BE2C (cell line): ENCODE measurements around the gene LPAR6.

Experiments
- DNase-seq: peaks from one replicate; pipeline ENCODE4 v3.0.0-alpha.2; 2020
- H3K27me3 ChIP-seq: fragments of 250-450 bp; sonication (Bioruptor Pico); 2 replicates; pipeline ENCODE4 v1.5.1; 2020; ENCODE audit warnings: mild to moderate bottlenecking
- H3K36me3 ChIP-seq: fragments of 250-450 bp; sonication (Bioruptor Pico); 2 replicates; pipeline ENCODE4 v1.5.1; 2020; ENCODE audit warnings: mild to moderate bottlenecking
- H3K4me1 ChIP-seq: fragments of 250-450 bp; sonication (Bioruptor Pico); 2 replicates; pipeline ENCODE4 v1.5.1; 2020
- H3K4me3 ChIP-seq: 2 replicates; pipeline ENCODE4 v1.5.1; 2011; ENCODE audit warnings: low read depth, low read length
- H3K9me3 ChIP-seq: fragments of 250-450 bp; sonication (Bioruptor Pico); 2 replicates; pipeline ENCODE4 v1.5.1; 2020
- TF ChIP-seq, protein P1 (sequence below): IDR thresholded peaks from 2 replicates; pipeline ENCODE4 v1.5.1; 2012; ENCODE audit warnings: mild to moderate bottlenecking, low read depth, low read length

LPAR6 gene

DNA sequence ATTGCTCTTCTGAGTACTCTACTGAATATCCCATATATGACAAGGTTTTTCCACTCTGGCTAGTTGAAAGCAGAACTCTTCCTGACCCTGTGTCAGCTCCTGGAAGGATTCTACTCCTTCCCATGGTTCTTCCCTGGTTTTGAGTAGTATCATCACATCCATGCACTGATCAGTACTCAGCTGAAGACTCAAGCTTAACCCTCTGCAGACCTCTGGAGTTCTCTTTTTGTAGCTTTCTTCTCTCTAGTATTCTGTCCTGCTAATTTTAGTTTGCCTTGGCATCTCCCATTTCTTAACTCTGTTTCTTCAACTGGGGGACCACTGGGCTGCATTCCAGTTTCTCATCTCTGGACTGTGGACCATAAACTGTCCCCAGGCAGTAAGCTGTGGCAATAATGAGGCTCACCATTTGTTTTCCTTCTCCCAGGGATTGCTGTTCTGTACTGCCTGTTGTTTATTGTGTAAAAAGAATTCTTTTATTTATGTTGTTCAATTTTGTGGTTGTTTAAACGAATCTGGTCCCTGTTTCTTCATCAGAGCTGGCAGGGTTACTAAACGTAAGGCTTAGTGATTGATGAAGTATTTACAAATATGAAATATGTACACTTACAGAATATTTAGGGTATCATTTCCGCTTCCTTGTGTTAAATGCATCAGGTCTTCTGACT is 19.7 kb downstream of the LPAR6 start:
- no peaks in the 10 kb centered on the region for H3K9me3 ChIP-seq
- H3K4me1 ChIP-seq, result no peaks in the 10 kb centered on the region
- no peaks in the 10 kb centered on the region for H3K27me3 ChIP-seq
- no peak for DNase-seq
- peaks cover 12% of the 10 kb centered on the region for H3K36me3 ChIP-seq
- TF ChIP-seq, protein P1, sequence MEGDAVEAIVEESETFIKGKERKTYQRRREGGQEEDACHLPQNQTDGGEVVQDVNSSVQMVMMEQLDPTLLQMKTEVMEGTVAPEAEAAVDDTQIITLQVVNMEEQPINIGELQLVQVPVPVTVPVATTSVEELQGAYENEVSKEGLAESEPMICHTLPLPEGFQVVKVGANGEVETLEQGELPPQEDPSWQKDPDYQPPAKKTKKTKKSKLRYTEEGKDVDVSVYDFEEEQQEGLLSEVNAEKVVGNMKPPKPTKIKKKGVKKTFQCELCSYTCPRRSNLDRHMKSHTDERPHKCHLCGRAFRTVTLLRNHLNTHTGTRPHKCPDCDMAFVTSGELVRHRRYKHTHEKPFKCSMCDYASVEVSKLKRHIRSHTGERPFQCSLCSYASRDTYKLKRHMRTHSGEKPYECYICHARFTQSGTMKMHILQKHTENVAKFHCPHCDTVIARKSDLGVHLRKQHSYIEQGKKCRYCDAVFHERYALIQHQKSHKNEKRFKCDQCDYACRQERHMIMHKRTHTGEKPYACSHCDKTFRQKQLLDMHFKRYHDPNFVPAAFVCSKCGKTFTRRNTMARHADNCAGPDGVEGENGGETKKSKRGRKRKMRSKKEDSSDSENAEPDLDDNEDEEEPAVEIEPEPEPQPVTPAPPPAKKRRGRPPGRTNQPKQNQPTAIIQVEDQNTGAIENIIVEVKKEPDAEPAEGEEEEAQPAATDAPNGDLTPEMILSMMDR, result no peak
- H3K4me3 ChIP-seq, result no peak overlapping the region

DNA sequence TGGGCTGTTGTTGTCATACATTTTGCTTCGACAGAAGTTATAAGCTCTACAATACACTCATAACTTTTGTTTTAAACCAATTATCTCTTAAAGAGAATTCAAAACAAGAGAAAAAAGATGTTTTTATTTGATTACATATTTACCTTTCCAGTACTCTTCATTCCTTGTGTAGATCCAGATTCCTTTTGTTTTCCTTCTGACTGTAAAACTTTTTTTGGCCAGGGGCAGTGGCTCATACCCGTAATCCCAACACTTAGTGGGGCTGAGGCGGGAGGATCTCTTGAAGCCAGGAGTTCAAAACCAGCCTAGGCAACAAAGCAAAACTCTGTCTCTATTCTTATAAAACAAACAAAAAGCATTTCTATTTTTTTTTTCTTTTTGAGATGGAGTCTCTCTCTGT is 21.7 kb downstream of the LPAR6 start:
- Histone ChIP-seq H3K4me3 (no peak overlapping the region), H3K27me3 (no peaks in the 10 kb centered on the region), H3K36me3 (peaks cover 12% of the 10 kb centered on the region), H3K9me3 (no peaks in the 10 kb centered on the region), H3K4me1 (no peaks in the 10 kb centered on the region)
- TF ChIP-seq, protein P1, result no peak
- no peak for DNase-seq

DNA sequence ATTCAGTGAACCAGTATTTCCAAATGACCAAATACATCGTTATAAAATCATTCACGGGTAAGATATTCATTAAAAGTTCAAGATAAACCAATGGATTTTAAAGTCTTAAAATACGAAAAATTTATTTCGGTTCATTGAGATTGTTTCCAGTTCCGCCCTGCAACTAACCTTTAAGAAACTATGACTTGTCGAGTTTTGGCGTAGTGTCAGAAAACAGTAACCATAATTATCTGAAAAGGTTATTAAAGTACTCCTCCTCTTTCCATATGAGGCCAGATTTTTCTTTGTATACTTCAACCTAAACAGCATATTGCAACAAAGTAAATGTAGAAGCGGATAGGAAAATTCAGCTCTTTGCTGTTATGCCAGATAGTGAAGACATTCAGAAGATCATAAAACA is 26.1 kb downstream of the LPAR6 start:
- H3K4me3 ChIP-seq, result no peak overlapping the region
- no peak for DNase-seq
- no peaks in the 10 kb centered on the region for H3K27me3 ChIP-seq
- no peaks in the 10 kb centered on the region for H3K4me1 ChIP-seq
- no peaks in the 10 kb centered on the region for H3K9me3 ChIP-seq
- no peaks in the 10 kb centered on the region; the same call in none of the 2 replicates for H3K36me3 ChIP-seq
- TF ChIP-seq, protein P1, result no peak

DNA sequence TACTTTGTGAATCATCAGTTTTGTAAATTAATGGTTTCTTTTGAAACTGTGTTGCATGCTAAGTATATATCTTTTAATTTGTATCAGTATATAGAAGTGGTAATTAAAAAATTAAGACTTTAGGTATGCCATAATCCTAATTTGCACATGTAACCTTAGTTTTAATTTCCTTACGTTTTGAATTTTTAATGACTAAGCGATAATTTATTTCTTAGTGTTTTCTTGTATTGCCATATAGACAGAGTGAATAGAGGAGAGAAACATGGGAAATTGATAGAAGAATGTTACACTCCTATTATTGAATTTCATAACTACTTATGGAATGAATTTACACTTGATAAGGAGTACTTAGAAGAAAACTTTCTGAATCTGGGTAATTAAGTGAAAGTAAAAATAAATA is 29.5 kb downstream of the LPAR6 start:
- H3K36me3 ChIP-seq, result peaks cover 18% of the 10 kb centered on the region
- no peak for DNase-seq
- no peak overlapping the region for H3K4me3 ChIP-seq
- no peaks in the 10 kb centered on the region for H3K27me3 ChIP-seq
- H3K9me3 ChIP-seq, result no peaks in the 10 kb centered on the region
- TF ChIP-seq, protein P1, result no peak
- no peaks in the 10 kb centered on the region for H3K4me1 ChIP-seq

DNA sequence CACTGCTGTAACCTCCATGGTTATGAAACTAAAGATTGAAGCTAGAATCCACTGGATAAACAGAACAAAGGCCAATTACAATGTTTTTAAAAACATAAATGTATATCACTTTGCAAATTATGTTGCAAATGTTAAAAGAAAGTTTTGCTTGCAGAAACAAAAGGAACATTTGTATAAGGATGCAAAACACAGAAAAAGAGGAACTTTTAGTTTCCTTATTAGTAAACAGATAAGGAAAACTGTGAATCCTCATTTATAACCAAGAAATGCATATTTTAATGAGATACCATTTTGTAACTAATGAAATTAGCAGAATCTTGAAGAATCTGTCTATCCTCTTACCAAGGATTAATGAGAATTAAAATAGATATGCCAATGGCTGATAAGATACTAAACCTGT is 32.3 kb downstream of the LPAR6 start:
- Histone ChIP-seq H3K4me1 (no peaks in the 10 kb centered on the region), H3K27me3 (no peaks in the 10 kb centered on the region), H3K9me3 (no peaks in the 10 kb centered on the region), H3K4me3 (no peak overlapping the region), H3K36me3 (peaks cover 28% of the 10 kb centered on the region)
- TF ChIP-seq, protein P1, result no peak
- no peak for DNase-seq

DNA sequence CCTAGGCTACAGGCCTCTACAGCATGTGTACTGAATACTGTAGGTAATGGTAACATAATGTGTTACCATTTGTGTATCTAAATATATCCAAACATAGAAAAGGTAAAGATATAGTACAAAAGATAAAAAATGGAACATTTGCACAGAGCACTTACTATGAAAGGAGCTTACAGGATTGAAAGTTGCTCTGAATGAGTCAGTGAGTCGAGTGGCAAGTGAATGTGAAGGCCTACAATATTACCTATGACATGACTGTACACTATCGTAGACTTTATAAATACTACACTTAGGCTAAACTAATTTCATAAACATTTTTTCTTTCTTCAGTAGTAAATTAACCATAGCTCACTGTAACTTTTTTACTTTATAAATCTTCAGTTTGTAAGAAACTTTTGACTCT is 35.1 kb downstream of the LPAR6 start:
- Histone ChIP-seq H3K4me3 (no peak overlapping the region), H3K9me3 (no peaks in the 10 kb centered on the region), H3K4me1 (no peaks in the 10 kb centered on the region), H3K27me3 (no peaks in the 10 kb centered on the region), H3K36me3 (peaks cover 33% of the 10 kb centered on the region)
- TF ChIP-seq, protein P1, result no peak
- no peak for DNase-seq
